DMS153 treated with DMSO at 0.1 percent for 48 hours (cell line): ENCODE results near the gene PARD6B.
"Not testable (repeated sequence)": the region's sequence is repeated elsewhere in the genome, so short reads cannot be mapped to it uniquely, and the experiment has no call there.

Experiments
- DNase-seq: peaks from one replicate; lab custom pipeline; 2025; ENCODE audit not compliant: unreplicated experiment; lab: John Stamatoyannopoulos, UW

The PARD6B gene

GRCh38 chr20:50798650-50799049 lies 67.3 kb downstream of the PARD6B start:
- no peak for DNase-seq

- no peak for DNase-seq
Observed at GRCh38 chr20:50799176-50799889, 68.0 kb downstream of the PARD6B start.

DNA sequence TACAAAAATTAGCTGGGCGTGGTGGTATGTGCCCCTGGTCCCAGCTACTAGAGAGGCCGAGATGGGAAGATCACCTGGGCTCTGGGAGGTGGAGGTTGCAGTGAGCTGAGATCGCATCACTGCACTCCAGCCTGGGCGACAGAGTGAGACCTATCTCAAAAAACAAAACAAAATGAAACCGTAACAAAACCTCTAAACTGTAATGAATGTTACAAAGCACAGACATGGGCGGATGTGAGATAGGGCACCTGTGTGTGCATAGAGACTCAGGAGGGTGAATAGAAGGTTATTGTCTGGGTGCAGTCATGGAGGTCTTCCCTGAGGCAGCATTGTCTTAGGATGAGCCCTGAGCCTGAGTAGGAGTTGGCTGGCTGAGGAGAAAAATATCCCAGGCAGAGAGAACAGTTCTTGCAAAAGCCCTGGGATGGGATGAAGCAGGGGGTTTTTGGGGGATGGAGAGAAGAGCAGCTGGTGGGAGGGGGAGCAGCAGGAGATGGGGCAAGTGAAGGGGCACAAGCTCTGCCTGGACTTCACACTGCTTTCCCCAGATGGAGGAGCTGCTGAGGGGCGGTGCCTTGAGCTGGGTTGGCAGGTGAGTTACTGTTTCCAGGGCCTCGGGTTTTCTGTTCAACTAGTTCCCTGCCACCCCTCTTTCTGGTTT lies 68.6 kb downstream of the PARD6B start:
- DNase-seq: no peak

DNA sequence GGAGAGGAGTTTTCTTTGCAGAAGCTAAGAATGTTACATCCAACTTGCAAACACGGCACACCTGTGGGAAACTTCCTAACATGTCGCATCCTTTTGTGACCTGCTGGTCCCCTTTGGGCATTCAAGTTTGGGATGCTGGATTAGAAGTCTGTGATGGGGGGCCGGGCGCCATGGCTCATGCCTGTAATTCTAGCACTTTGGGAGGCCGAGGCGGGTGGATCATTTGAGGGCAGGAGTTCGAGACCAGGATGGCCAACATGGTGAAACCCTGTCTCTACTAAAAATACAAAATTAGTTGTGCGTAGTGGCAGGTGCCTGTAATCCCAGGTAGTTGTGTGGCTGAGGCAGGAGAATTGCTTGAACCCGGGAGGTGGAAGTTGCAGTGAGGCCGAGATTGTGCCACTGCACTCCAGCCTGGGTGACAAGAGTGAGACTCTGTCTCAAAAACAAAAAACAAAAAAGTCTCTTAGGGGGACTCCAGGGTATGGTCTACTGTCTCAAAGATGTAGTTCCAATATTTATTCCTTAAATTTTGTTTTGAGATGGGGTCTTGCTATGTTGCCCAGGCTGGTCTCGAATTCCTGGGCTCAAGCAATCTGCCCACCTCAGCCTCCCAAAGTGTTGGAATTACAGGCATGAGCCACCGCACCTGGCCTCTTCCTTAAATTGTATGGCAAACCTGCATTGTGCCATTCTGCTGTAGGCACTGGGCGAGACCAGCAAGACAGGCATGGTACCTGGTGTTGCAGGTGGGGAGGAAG lies 69.8 kb downstream of the PARD6B start:
- not testable (repeated sequence) for DNase-seq

- DNase-seq: no peak
Observed at GRCh38 chr20:50801747-50802125, 70.4 kb downstream of the PARD6B start.

DNA sequence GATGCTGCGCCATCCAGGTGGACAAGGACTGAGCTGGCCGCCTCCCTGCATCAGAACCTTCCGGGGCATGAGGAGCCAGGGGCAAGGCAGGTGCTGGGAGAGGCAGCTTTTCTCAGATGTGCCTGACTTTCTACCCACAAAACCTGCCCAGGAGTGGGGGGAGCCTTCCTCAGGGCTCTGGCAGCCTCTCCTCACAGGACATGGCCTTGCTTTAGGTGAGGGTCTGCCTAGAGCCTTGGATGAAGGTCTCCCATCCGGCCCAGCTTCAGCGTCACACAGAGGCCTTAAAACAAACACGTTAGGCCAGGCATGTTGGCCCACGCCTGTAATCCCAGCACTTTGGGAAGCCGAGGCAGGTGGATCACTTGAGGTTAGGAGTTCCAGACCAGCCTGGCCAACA lies 70.9 kb downstream of the PARD6B start:
- no peak for DNase-seq

- DNase-seq: no peak
Observed at GRCh38 chr20:50804437-50805348, 73.3 kb downstream of the PARD6B start.

- DNase-seq: no peak
Observed at GRCh38 chr20:50805349-50805684, 73.9 kb downstream of the PARD6B start.

GRCh38 chr20:50806126-50806768 lies 74.9 kb downstream of the PARD6B start:
- DNase-seq: no peak
